Breast epithelium (tissue), 3 donors: ENCODE results near the gene CBR3.

Source experiments
- CTCF ChIP-seq, 3 donors: fragments of 450-650 bp; IDR thresholded peaks; one replicate each; pipeline ENCODE4 v1.5.1; 2016 to 2017; ENCODE audit warnings: antibody characterized with exemption in 3 of 3, mild to moderate bottlenecking in 3 of 3, moderate library complexity in 3 of 3
- POLR2A ChIP-seq: fragments of 450-650 bp; IDR thresholded peaks from one replicate; pipeline ENCODE4 v1.6.1; 2016; ENCODE audit warnings: antibody characterized with exemption, mild to moderate bottlenecking, moderate library complexity
- POLR2AphosphoS5 ChIP-seq, 3 donors: sonication (generic); formaldehyde crosslinking; IDR thresholded peaks; one replicate each; pipeline ENCODE4 v1.6.1; 2017; ENCODE audit warnings: antibody characterized with exemption in 3 of 3

GRCh38 chr21:36103434-36103833 lies 31.4 kb upstream of the CBR3 start:
- TF ChIP-seq CTCF (IDR thresholded peaks at IDR 0.05) (no peak), POLR2AphosphoS5 (IDR thresholded peaks at IDR 0.05) (no peak), POLR2A (no peak)
